ENCODE measurements around the gene PFN4. TPM values are rescaled to one million over a fixed set of nuclear protein-coding genes. Genes with fewer than 3 reads are reported as not detected.

The PFN4 gene
- total RNA-seq, 1 donor from 2014 or later, result 1.0 TPM

GRCh38 chr2:24084386-24085199, 38.5 kb downstream of the PFN4 start, which contains the start of gene TP53I3:
TP53I3 (minus strand) TSS chr2:24084834; CDS start chr2:24084326, 508 bp downstream.
- intact Hi-C loops (cut with DNase I), result loop anchor here (1.0 to 10.0 kb wide), 4 partner anchors 38 to 280 kb away; partner anchors contain the start of genes ATAD2B, FAM228B, ITSN2 and PFN4
- peak; percentile 94 for DNase-seq (ENCODE audit: low spot score)

DNA sequence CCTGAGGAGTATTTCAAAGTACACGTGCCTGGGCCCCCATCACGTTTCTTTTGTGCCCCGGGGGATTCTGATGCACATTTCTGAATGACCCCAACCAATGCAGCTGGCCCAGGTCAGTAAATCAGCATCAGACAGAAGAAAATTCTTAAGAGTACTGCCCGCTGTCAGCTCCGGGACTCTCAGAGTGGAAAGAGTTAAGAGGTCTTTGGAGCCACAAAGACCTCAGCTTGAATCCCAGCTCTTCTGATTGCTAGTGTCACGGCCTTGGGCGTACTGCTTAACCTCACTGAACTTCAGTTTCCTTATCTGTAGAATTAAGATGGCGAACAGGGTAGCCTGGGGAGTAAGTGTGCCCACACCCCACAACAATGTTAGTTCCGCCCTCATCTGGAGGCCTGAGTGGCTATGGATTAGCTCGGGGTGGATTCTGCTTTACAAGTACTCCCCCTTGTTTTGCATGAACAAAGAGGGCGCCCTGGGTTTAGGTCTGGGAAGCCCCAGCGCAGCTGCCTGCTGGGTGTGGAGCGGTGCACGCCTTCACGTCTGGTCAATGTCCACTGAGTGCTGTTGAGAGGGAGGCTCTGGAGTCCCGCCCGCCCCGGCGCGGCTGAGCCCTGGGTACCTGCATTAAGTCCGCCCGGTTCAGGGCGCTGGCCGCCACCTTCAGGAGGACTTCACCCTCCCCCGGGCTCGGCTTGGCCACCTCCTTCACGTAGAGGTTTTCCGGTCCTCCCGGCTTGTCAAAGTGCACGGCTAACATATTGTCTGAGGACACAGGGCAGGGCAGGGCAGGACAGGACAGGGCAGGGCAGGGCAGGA, 39.4 kb downstream of the PFN4 start:
- intact Hi-C loops (cut with DNase I), result loop anchor here (1.0 to 10.0 kb wide), 4 partner anchors 39 to 281 kb away; partner anchors contain the start of genes ATAD2B, FAM228B, ITSN2 and PFN4
- DNase-seq (ENCODE audit: low spot score), result no peak

GRCh38 chr2:24082787-24083566, 40.2 kb downstream of the PFN4 start:
- intact Hi-C loops (cut with DNase I), result loop anchor here (10.0 kb wide), 1 partner anchor 282 kb away; the partner anchor contains the start of gene ITSN2
- no peak for DNase-seq (ENCODE audit: low spot score)

DNA sequence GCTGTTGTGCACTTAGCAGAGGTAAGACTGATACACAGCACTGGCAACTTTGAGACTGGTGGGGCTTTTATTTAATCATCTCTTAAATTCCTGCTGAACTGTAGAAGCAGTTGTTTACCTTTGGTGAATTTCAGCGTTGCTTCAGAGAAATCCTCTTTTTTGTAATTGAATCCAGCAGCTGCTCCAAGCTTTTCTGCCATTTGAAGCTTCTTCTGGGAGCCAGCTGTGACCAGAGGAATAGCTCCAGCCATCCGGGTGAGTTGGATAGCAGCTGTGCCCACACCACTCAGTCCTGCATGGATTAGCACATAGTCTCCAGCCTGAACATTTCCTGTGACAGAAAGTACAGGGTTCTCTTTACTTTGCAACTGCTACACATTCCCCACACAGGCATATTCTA, 42.4 kb downstream of the PFN4 start:
- DNase-seq (ENCODE audit: low spot score), result no peak
- intact Hi-C loops (cut with DNase I), result loop anchor here (10.0 kb wide), 1 partner anchor 284 kb away; the partner anchor contains the start of gene ITSN2

DNA sequence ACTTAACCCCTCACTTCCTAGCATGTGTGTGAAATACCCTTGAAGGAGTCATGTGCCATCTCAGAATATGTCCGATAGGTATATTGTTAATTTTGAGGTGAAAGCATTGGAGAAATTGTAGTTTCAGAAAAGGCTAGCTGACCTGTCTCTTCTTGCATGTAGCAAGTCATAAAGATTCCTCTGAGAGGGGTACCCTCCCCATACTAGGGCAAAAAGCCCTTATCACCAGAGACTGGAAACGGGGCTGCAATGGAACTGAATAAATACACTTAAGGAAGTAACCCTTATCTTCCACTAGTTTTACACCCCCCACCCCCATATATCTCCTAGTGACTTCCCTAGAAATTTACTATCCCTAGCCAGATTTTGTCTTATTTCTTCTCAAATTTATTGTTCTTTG, 45.3 kb downstream of the PFN4 start:
- intact Hi-C loops (cut with DNase I), result loop anchor here (2.0 kb wide), 2 partner anchors 45 to 151 kb away; partner anchors contain the start of genes ATAD2B, FAM228B and PFN4

DNA sequence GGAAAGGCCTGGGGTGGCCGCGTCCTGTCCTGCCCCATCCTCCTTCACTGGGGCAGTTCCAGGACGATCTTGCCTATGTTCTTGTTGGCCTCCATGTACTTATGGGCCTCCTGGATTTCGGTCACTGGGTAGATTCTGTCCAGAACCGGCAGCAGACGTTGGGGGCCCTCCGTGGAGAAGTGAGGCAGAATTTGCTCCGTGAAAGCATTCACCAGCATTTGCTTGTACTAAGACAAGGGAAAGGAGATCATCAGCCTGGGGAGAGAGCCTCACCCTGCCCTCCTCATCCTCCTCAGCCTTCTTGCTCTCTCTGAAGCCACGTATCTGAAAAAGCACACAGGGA, 45.6 kb downstream of the PFN4 start:
- intact Hi-C loops (cut with DNase I), result loop anchor here (2.0 kb wide), 2 partner anchors 45 to 151 kb away; partner anchors contain the start of genes ATAD2B, FAM228B and PFN4
- DNase-seq (ENCODE audit: low spot score), result no peak

More for the DNA sequence above, 45.3 kb downstream of the PFN4 start:
- DNase-seq (ENCODE audit: low spot score), result no peak

DNA sequence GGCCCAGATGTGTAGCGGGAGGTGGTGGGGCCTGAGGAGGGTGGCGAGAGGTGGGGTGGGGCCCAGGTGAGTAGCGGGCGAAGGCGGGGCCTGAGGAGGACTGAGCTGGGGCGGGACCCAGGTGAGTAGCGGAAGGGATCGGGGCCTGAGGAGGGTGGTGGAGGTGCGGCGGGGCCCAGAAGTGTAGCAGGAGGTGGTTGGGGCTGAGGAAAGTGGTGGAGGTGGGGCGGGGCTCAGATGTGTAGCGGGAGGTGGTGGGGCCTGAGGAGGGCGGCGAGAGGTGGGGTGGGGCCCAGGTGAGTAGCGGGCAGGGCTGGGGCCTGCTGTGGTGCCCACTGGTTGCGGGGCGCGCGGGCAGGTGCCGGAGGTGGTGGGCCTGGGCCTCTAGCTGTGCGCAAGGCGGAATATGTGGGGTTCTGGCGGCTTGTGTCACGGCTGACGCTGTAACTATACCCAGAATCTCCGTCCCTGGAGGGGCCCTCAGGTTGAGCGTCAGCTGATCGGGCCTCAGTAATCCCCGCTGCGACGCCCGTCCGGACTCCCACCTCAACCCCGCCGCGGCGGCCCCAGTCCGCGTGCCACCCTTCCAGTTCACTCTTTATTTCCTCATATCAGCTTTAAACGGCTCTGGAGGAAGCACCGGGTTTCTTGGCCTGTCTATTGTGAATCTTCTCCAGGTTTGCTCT, 46.1 kb downstream of the PFN4 start:
- no peak for DNase-seq (ENCODE audit: low spot score)

DNA sequence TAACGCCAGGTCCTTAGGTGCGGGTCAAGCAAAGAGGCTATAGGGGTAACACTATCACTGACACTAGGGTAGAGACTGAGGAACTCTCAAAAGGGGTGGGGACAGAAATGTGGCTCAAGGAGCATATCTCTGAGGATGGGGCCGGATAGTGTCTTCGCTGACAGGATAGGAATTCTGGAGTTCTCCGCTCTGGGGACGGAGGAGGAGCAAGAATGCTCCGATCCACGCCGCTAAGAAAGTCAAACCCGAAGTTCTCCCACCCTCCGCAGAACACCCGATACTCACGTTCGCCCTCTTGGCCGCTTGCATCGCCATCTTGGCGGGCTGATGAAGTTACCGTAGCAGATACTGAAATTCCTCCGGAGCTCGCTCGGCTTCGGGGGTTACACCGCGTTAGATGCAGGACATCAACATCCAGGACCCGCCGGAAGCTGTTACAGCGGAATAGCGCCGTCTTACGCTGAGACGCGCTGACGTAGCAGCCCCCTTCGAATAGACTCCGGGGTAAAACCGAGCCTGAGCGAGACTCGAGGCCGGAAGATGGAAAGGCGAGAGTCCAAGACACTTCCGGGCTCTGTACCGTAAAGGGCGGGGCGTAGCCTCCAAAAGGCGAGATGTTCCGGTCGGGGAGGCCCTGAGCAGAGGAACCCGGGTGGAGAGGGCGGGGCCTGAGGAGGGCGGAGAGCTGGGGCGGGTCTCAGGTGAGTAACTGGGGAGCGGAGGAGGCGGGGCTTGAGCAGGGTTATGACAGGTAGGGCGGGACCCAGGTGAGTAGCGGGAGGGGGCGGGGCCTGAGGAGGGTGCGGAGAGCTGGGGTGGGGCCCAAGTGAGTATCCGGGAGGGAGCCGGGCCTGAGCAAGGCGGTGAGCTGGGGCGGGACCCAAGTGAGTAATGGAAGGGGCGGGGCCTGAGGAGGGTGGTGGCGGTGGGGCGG, 47.0 kb downstream of the PFN4 start, which contains the start of gene SF3B6:
TSS of gene SF3B6 (minus strand) at position 412 of the 934 bp plus-strand sequence. CDS start at position 315, 97 bp downstream.
- DNase-seq (ENCODE audit: low spot score), result peak; percentile 100
- intact Hi-C loops (cut with DNase I), result loop anchor here (2.0 kb wide), 2 partner anchors 47 to 149 kb away; partner anchors contain the start of genes ATAD2B, FAM228B and PFN4

More for the DNA sequence above, 46.1 kb downstream of the PFN4 start:
- intact Hi-C loops (cut with DNase I), result loop anchor here (2.0 kb wide), 2 partner anchors 46 to 150 kb away; partner anchors contain the start of genes ATAD2B, FAM228B and PFN4

- no peak for DNase-seq (ENCODE audit: low spot score)
- intact Hi-C loops (cut with DNase I), result no loop called here
Measured at GRCh38 chr2:24075259-24075658, 47.9 kb downstream of the PFN4 start.

DNA sequence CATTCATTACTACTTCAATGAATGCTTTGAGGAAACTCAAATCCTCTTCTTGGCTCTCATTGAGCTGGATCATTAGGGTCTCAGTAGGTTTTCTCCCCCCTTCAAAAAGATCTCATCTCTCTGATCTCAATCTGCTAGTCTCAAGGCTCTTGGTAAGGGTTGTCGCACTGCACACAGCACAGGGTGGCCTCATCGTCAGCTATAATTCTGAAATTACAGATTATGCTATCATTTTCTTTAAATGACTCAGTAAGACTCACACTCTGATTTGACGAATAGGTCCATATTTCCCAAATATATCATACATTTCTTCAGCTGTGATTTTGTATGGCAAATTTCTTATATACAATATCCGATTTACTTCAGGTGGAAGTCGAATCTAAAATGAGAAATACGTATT, 49.3 kb downstream of the PFN4 start:
- no peak for DNase-seq (ENCODE audit: low spot score)
- intact Hi-C loops (cut with DNase I), result no loop called here

GRCh38 chr2:24072259-24072658, 50.9 kb downstream of the PFN4 start:
- DNase-seq (ENCODE audit: low spot score), result no peak
- intact Hi-C loops (cut with DNase I), result no loop called here

- no peak for DNase-seq (ENCODE audit: low spot score)
- intact Hi-C loops (cut with DNase I), result no loop called here
Measured at GRCh38 chr2:24065341-24065740, 57.8 kb downstream of the PFN4 start.

Other genes with a start within 250 kb of the PFN4 start
- 14.3 TPM for gene ATAD2B, start 196.2 kb downstream of the PFN4 start, total RNA-seq
- 22.4 TPM for gene UBXN2A, start 182.9 kb downstream of the PFN4 start, total RNA-seq
- gene MFSD2B, start 113.2 kb downstream of the PFN4 start, total RNA-seq, result not detected
- gene WDCP, start 75.9 kb downstream of the PFN4 start, total RNA-seq, result 4.4 TPM
- 2.0 TPM for gene FKBP1B, start 73.6 kb downstream of the PFN4 start, total RNA-seq
- gene SF3B6, start 47.0 kb downstream of the PFN4 start, total RNA-seq, result 53.1 TPM
- 8.3 TPM for gene TP53I3, start 38.5 kb downstream of the PFN4 start, total RNA-seq
- gene FAM228B, start 135 bp upstream of the PFN4 start, total RNA-seq, result 30.5 TPM
- 0.35 TPM for gene FAM228A, start 51.7 kb upstream of the PFN4 start, total RNA-seq
- 46.1 TPM for gene ITSN2, start 237.2 kb upstream of the PFN4 start, total RNA-seq